ENCODE results near the gene ESPN.
A peak's percentile ranks its signal among the peaks of the same experiment; 100 is the strongest.

The ESPN gene

DNA sequence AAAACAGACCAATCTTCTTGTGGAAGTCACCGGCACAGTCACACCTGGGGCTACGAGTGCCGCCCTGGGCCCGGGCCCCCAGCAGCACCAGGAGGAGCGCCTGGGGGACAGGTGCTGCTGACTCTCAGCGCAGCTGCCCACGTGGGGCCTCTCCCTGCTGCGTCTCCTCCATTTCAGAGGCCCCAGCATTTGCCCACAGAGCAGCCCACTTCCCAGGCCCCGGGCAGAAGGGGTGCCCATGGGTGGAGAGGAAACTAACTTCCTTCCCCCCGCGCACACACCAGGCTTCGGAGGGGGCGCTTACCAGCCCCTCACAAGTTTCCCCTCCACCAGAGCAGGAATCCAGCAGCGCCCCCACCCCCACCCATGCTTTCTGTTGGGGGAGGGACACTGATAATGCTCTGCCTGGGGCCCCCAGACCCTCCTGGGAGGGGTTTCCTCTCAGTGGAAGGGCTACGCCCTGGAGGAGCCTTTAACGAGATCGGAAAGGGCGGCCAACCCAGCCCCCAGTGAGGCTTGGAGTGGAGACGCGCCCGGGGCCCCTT lies 41.0 kb downstream of the ESPN start:
- DNase-seq (ENCODE audit: low read depth, low spot score): no peak

DNA sequence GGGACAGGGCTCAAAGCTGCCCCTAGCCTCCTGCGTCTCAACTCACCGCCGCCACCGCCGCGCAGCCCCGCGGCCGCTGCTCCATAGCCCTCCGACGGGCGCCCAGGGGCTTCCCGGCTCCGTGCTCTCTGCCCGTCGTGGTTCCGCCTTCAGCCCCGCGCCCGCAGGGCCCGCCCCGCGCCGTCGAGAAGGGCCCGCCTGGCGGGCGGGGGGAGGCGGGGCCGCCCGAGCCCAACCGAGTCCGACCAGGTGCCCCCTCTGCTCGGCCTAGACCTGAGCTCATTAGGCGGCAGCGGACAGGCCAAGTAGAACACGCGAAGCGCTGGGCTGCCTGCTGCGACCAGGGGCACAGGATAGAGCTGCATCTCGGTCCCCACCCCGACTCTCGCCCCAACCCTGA lies 41.4 kb downstream of the ESPN start, which contains the start of gene TNFRSF25:
TNFRSF25 (minus strand) TSS at position 151 of the 400 bp plus-strand sequence; CDS start at position 85, 66 bp downstream.
- DNase-seq (ENCODE audit: low read depth, low spot score): peak; percentile 55

DNA sequence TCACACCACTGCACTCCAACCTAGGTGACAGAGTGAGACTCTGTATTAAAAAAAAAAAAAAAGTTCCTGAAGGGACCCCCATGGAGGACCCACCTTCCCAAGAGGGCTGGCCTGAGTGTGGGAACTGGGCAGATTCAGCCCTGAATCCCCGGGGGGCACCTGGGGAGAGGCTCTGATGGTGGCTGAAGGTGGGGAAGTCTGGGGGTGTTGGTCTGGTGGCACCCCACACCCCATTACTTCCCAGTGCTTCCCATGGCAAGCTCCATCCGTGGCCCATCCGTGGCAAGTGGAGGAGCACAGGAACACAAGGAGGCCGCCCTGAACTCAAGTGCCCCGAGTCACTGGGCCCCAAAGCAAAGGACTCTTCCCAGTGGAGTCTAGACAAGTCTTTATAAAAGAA lies 42.2 kb downstream of the ESPN start:
- no peak for DNase-seq (ENCODE audit: low read depth, low spot score)

DNA sequence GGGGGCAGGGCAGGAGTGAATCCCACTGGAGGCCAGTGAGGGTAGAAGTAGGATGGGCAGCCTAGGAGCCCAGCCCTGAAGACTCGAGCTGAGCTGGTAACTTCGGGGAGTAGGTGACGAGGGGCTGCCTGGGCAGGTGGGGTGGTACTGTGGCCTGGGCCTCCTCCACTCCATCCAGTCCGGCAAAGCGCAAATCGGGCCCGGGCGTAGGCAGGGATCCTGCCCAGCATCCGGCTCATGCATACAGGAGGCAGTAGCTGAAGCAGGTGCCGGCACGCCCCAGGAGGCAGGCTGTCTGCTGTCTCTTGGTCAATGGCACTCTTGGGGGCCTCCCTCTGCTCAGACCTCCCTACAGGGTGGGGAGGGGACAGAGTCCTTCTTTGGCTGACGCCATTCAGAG lies 42.6 kb downstream of the ESPN start:
- no peak for DNase-seq (ENCODE audit: low read depth, low spot score)

DNA sequence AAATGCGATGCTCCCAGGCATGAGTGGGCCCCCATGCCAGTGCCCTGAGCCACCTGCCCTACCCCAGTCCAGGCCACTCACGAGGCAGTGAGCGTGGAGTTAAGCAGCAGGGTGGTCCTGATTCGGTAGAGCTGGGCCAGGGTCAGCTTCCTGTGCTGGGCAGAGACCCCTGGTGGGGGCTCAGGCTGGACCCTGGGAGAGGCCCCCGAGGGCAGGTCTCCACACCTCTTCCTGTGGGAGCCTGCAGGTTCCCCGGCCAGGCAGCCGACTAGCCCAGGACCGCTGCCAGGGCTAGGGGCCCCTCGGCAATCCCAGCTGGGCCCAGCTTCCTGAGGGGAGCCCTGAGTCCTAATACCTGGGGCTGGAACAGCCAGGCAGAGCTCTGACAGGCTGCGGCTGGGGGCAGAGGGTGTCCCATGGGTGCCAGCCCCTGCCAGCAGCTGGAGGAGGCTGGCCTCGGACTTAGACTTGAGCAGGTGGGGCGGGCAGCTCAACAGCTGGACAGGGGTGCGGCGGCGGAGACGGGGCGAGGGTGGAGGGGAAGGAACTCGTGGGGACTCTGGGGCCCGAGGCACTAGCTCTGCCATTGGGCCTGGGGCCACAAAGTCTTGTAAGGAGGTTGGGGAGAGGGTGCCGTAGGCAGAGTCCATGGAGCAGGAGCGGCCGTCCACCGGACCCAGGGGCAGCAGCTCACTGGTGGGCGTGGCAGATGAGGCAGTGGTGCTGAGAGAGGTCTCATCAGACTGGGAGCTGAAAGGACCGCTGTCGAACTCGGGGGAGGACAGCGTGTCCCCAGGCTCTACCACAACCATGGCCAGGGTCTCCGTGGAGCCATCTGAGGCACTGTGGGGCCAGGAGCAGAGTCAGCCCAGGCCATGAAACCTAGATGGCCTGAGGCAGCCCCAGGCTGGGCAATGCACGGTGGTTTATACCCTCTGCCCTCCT lies 43.4 kb downstream of the ESPN start:
- no peak for DNase-seq (ENCODE audit: low read depth, low spot score)

DNA sequence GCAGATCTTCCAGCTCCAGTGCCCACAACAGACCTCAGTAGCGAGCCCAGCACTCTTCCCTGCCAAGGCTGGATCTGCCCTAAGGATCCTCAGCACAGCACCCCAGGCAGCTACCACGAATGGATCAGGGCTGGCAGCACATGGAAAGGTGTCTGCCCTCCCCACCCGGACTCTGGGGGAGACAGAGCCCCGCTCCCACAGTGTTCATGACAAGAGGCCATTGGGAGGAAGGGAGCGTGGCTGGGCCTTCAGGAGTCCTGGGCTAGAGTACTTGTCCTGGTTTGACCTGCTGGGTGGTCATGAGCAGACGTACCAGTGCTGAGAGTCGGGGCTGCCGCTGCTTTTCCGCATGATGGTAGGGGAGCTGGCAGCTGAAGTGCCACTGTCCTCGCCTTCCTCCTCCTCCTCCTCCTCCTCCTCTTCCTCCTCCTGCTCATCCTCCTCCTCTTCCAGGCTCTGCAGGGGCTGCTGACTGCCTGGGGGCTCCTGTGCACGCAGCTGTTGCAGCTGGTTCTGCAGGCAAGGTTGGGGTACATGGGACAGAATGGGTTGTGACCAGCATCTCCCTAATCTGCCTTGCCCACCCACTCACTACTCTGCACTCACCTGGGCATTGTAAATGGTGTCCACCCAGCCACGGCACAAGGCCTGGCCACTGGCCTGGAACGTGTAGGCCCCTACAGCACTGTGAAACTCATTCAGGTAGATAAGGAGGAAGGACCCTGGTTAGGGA lies 44.3 kb downstream of the ESPN start:
- no peak for DNase-seq (ENCODE audit: low read depth, low spot score)

DNA sequence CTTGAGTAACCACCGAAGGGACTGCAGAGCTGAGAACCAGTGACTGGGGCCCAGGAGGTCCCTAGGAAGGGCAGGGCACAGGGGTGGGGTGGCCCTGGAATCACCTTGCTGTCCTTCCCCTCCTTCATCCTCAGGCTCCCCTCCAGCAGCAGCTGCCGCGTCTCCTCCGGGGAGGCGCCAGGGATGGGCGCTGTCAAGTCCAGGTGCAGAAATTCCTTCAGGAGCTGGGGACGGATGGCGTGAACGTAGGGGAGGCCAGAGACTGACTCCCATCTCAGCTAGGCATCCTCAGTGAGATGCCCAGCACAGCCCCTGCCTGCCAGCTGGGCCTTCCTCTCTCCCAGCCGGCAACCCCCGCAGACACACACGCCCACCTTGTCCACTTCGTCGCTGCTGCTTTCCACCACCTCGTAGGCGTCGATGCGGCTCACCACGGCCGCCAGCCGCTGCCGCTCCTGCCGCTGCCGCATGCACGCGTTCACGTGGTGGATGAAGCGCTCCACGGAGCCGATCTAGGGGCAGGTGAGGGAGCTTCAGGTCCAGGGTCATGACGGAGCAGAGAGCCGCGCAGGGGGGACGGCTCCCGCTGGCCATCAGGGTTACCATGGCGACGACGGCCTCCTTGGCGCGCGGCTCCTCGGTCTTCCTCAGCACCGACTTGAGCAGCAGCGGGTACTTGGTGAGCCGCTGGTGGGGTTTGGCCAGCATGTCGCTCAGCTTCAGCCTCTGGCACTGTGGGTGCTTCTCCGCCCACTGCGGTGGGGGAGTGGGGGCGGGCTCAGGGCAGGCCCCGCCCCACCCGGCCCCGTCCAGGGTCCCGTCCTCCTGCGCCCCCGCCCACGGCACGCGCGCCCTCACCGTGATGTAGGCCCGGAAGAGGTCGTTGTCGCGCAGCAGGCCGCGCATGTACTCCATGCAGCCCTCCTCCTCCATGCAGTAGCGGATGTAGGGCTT lies 45.8 kb downstream of the ESPN start:
- peak; percentile 53 for DNase-seq (ENCODE audit: low read depth, low spot score)

DNA sequence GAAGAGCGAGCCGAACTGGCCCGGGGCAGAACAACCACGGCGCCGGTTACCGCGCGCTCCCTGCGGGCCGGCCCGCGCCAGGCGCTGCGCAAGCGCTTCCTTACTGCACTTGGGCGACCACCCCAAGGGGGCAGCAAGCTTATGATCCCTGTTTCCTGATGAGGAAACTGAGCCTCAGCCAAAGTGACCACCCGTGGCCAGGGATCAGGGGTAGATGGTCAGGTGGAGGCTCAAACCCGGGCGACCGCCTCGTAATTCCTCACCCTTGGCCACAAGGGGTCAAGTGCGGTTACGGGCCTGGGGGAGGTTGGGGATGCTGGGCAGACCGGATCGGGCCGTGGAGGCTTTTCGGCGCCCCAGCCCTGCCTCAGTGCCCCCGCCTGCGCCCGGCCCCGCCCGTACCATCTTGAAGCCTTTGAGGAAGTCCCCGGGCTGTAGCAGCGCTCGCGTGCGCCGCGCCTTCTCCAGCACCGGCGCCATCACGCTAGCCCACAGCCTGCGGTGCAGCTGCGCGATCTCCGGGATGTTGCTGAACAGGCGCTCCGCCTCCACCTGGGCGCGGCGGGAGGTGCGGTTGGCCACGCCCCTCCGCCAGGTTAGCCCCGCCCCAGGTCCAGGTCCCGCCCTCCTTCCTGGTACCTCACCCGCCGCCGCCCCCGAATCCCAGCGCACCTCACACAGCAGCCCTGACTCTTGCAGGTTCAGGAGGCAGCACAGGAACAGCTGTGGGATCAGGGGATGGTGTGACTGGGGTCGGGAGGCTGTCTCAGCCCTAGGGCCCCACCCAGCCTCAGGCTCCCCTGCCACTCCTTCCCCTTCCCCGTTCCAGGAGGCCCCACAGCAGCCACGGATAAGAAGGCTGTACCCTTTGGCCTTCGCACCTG lies 46.8 kb downstream of the ESPN start:
- peak; percentile 74 for DNase-seq (ENCODE audit: low read depth, low spot score)

DNA sequence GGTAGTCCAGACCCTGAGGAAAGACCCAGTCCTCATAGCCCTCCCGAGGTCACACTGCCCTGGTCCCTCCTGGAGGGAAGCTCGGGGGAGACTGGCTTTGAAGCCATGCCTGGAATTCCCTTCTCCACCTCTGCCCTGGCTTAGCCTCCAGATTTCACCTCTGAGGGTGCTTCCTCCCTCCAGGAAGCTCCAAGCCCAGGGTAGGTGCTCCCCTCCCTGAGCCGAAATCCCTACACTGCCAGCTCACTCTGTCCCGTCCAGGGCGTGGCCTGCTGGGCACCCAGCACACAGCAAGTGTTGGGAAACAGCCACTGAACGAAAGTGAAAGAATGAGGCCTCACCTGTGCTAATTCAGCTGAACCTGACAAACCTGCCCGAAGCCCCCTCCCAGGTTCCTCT lies 47.4 kb downstream of the ESPN start:
- DNase-seq (ENCODE audit: low read depth, low spot score): peak; percentile 55

DNA sequence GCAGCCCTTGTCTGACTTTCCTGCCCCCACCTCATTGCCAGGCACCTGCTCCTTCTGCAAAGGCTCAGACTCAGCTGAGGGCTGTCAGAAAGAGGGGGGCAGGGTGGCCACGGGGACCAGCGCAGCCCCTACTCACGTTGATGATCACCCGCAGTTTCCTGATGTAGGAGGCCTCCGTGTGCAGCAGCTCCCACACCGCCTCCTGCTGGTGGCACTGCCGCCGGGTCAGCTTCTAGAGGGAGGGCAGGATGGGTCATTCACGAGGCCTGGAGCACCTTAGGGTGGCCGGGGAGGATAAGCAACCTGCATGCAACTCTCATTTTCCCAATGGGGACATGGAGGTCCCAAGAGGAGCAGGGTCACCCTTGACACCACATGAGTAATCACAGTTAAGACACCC lies 47.8 kb downstream of the ESPN start:
- DNase-seq (ENCODE audit: low read depth, low spot score): peak; percentile 57

DNA sequence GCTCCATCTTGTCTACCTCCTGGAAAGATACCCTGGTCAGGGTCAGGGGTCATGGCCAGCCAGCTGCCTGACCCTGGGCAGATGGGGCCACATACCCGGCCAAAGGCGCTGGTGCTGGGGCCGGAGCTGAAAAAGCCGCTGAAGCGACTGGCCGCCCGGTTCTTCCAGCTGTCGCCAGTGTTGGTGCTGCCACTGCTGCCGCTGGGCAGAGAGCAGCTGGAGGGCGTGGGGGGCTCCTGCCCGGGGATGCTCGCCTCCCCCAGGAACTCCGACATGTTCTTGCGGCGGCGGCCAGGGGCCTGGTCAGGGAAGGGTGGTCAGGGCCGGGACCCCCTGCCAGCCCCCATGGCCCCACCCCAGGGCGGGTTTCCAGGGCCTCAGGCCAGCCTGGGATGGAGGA lies 48.6 kb downstream of the ESPN start:
- no peak for DNase-seq (ENCODE audit: low read depth, low spot score)

DNA sequence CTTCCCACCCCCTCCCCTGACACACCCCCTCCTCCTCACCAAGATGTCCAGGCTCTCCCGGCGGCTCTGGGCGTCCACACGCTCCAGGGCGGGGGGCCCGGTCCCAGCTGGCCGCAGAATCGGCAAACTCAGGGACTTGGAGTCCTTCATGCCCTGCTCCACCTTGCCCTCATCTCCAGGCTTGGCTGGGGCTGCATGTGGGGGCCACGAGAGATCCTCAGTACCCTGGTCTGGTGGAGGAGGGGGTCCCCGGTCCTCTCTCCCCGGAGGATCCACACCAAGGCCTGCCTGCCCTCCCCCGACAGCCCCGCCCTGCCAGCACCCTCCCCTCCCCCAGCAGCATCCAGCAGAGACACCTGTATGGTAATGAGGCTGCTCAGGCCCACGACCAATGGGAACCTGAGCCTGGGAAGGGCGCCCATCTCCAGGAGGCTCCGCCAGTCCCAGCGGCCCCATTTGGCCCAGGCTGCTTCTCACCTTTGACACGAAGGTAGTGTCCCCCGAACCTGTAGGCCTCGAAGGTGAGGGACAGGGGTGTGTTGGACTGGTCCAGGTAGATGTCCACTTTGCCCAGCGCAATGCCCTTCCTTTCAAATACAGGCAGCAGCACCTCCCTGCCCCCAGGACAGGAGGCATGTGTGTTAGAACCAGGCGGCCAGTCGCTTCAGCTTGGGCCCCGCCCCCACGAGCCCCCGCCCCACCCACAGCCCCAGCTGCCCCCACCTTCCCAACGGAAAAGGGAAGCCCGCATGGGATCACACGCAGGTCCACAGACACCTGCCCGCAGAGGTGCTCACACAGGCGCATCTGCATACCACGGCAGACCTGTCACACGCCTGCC lies 49.6 kb downstream of the ESPN start:
- DNase-seq (ENCODE audit: low read depth, low spot score): no peak

DNA sequence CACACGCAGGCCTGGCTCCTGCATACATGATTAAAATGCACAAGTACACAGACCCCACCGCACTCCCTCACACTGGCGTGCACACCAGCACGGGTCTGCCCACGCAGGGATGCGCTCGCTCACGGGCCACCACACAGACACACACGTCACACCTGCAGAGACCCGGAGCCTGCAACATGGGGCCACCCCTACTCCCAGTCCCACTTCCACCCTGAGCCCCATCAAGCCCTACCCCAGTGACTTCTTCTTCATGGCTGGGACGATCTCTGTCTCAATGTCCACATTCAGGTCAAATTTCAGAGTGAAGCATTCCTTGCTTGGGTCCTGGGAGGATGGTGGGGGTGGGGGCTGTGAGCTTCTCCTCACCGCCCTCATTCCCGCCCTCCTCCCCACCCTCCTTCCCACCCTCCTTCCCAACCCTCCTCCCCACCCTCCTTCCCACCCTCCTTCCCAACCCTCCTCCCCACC lies 50.3 kb downstream of the ESPN start:
- no peak for DNase-seq (ENCODE audit: low read depth, low spot score)

DNA sequence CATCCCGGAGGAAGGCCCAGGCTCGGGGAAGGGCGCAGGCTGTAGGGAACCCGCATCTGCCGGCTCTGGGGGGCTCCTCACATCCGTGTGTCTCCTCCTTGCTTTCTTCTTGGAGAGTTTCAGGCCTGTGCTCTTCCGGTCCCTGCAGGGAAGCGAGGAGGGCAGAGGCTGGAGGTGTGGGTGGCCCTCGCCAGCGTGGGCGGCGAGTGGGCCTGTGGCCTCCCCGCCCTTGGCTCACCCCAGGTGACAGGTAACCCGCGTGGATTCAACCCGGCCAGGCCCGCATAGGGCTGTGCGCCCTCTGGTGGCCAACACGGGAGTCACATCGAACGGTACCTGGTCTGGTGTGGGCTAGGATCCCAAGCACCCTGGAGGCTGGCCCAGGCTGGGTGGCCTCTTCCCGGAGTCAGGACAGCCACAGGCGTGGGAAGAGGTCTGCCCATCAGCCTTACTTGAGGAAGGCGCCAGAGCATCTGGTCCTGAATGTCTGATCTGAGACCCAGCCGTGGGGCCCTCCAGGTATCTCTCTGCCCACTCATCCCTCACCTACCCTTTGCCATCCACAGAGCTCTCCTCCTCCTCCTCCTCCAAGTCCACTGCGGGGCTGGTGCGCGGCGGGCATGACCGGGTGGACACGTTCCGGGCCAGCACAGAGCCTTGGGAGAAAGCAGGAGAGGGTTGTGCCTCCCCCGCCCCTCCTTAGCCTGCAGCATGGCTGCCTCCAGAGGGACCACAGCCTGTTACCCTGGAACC lies 51.0 kb downstream of the ESPN start:
- peak; percentile 64 for DNase-seq (ENCODE audit: low read depth, low spot score)

DNA sequence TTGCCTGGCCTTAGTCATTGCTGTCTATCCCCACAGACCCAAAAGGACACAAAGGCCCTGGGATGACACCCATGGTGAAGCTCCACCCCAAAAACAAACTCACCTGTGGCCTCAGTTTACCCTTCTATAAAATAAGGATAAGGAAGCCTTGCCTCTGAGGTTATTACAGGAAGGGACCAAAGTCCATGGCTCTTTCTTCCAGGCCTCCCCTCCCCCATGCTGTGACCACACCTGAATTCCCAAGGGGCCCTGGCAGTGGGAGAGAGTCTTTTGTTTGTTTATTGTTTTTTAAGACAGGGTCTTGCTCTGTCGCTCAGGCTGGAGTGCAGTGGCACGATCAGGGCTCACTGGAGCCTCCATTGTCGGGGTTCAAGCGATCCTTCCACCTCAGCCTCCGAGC lies 51.9 kb downstream of the ESPN start:
- no peak for DNase-seq (ENCODE audit: low read depth, low spot score)

DNA sequence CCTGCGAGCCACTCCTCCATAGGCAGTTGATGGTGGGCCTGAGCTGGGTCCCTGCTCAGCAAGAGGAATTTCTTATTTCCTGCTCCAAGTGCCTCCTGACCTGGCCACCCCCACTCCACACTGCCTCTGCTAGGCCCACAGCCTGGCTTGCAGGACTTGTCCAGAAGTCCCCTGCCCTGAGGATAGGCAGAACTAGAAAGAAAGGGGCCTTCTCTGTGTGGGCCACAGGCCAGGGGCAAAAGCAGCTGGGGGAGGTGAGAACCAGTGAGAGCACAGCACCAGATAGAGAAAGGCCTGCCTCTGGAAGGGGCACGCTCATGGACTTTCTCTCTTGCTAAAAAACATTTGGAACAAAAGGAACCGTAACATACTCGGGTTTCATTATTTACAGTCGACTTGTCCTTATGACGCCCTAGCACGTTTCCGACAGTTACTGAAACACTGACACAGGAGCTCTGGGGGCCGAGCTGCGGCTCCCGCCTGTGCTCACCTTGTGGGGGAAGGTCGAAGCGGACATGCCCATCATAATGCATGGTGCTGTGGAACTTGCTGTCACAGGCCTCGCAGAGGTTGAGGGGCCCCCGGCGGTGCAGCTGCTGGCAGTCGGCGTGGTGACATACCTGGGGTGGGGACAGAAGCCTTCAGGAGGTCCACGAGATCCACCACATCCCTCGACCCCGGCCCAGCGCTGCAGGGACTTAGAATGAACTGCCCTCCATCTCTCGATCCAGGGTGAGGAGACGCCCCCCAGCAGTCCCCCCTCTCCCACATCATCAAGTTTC lies 52.7 kb downstream of the ESPN start:
- DNase-seq (ENCODE audit: low read depth, low spot score): peak; percentile 67

DNA sequence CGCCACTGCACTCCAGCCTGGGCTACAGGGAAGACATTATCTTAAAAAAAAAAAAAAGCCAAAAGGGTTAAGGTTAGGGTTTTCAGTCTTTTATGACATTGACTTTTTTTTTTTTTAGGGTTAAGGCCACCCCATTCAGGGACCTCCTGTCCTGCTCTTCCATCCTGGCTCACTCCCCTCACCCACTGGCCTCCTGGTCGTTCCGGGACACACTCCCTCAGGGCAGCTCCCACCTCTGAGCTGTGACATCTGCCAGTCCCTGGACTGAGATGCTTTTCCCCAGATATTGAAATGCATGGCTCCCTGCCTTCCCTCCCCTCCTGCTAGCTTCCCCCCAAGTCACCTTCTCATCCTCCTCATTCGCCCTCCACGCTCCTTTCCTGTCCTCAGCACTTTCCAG lies 57.2 kb downstream of the ESPN start:
- no peak for DNase-seq (ENCODE audit: low read depth, low spot score)
